Natural killer cell treated with Interleukin-12 subunit alpha and Interleukin-12 subunit beta and Interleukin-15 and Interleukin-18, amount 100 ng/mL, for 72 hours (primary cell): ENCODE results near the gene DDX55. TPM values are rescaled to one million over a fixed set of nuclear protein-coding genes. Genes with fewer than 3 reads are reported as not detected.
A peak's percentile ranks its signal among the peaks of the same experiment; 100 is the strongest.
"Not testable (repeated sequence)": the region's sequence is repeated elsewhere in the genome, so short reads cannot be mapped to it uniquely, and the experiment has no call there.

ENCODE experiments used
- ATAC-seq, 2 donors: fragments of 150-1000 bp; cut with Tn5 transposase in 1 of 2; sonication (Bioruptor Pico), chemical (Tn5 transposase) in 1 of 2; 2 replicates each; pipeline ENCODE4 v1.10.0; 2021
- DNase-seq: peaks from one replicate; pipeline ENCODE4 v3.0.0; 2022; ENCODE audit warnings: low spot score
- H3K27ac Mint-ChIP-seq, 2 donors: 1 replicate in 1 of 2; 2 replicates in 1 of 2; pipeline ENCODE4 v1.8.0; 2022; ENCODE audit warnings: mixed read lengths in 2 of 2, mild to moderate bottlenecking in 1 of 2, moderate library complexity in 1 of 2
- H3K27me3 Mint-ChIP-seq, 2 donors: 1 replicate in 1 of 2; 2 replicates in 1 of 2; pipeline ENCODE4 v1.8.0; 2022; ENCODE audit warnings: mixed read lengths in 2 of 2
- H3K36me3 Mint-ChIP-seq: one replicate; pipeline ENCODE4 v1.8.0; 2022; ENCODE audit warnings: mixed read lengths
- H3K4me1 Mint-ChIP-seq, 2 donors: 1 replicate in 1 of 2; 2 replicates in 1 of 2; pipeline ENCODE4 v1.8.0; 2022; ENCODE audit warnings: low read depth in 2 of 2, mixed read lengths in 2 of 2, mild to moderate bottlenecking in 1 of 2
- H3K4me3 Mint-ChIP-seq: one replicate; pipeline ENCODE4 v1.8.0; 2022; ENCODE audit warnings: mixed read lengths
- H3K9me3 Mint-ChIP-seq: 2 replicates; pipeline ENCODE4 v1.8.0; 2022; ENCODE audit warnings: mixed read lengths
- total RNA-seq, 2 donors: library from RNA; stranded (reverse); gene quantifications; one replicate each; pipeline ENCODE4 v1.2.3, GENCODE V29; 2022

The DDX55 gene
- total RNA-seq, 2 donors from 2014 or later, result 38.7 to 80.0 TPM

DNA sequence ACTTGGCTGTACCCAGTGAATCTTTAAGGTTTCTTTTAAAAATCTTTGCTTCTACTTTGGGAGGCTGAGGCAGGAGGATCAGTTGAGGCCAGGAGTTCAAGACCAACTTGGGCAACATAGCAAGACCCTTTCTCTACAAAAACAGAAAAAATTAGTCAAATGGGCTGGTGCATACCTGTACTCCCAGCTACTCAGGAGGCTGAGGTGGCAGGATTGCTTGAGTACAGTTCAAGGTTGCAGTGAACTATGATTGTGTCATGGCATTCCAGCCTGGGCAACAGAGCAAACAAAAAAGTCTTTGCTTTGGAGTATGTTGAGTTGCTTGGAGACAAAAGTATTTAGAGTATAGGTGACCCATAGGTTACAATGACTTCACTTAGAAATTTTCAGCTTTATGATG, 6.2 kb upstream of the DDX55 start:
- H3K9me3 Mint-ChIP-seq, result no peaks in the 10 kb centered on the region
- DNase-seq, result no peak
- peaks cover 13 to 20% of the 10 kb centered on the region in 2 donors for H3K4me1 Mint-ChIP-seq
- peaks cover 33% of the 10 kb centered on the region for H3K36me3 Mint-ChIP-seq
- H3K27me3 Mint-ChIP-seq, result no peaks in the 10 kb centered on the region
- ATAC-seq, result no peak
- no peak overlapping the region for H3K4me3 Mint-ChIP-seq
- H3K27ac Mint-ChIP-seq, result no peak overlapping the region

DNA sequence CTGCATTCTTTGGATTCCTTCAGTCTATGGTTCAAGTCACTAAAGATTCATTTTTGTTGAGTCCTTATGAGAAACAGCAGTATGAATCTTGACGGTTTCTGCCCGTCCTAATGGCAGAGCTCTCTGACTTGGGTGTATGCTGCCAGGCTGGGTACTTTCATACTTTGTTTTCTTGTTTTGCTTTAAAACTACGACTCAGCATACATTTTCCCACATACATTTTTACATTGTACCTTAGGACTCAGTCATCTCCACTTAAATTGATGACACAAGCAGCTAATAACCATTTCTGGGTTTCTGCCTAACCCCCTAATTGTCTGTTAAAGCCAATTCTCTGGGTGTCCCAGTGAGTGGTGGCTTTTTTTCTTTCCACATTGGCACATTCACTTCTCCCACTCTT, 4.8 kb upstream of the DDX55 start:
- DNase-seq, result no peak
- Mint-ChIP-seq H3K27me3 (no peaks in the 10 kb centered on the region), H3K9me3 (no peaks in the 10 kb centered on the region), H3K27ac (no peak overlapping the region), H3K36me3 (peaks cover 22% of the 10 kb centered on the region), H3K4me3 (no peak overlapping the region), H3K4me1 (peaks cover 14% of the 10 kb centered on the region in 2 donors)
- ATAC-seq, result no peak

DNA sequence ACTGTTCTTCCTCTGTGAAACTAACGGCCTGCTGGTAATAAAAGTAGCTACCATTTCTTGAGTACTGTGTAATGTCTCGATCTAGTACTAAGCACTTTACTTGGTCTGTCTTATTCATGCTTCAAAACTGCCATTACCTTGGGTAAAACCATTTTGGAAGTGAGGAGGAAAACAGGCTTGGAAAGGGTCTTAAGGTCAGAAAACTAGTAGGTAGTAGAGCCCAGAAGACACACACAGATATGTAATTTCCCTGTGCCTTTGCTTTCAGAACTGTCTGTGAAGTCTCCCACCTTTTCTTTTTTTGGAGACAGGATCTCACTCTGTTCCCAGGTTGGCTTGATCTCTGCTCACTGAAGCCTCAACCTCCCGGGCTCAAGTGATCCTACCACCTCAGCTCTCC, 3.4 kb upstream of the DDX55 start:
- H3K36me3 Mint-ChIP-seq, result peaks cover 28% of the 10 kb centered on the region
- H3K4me1 Mint-ChIP-seq, result peaks cover 19 to 21% of the 10 kb centered on the region in 2 donors
- no peaks in the 10 kb centered on the region for H3K27me3 Mint-ChIP-seq
- no peak for DNase-seq
- H3K4me3 Mint-ChIP-seq, result no peak overlapping the region
- H3K9me3 Mint-ChIP-seq, result no peaks in the 10 kb centered on the region
- no peak overlapping the region for H3K27ac Mint-ChIP-seq
- ATAC-seq, result no peak

DNA sequence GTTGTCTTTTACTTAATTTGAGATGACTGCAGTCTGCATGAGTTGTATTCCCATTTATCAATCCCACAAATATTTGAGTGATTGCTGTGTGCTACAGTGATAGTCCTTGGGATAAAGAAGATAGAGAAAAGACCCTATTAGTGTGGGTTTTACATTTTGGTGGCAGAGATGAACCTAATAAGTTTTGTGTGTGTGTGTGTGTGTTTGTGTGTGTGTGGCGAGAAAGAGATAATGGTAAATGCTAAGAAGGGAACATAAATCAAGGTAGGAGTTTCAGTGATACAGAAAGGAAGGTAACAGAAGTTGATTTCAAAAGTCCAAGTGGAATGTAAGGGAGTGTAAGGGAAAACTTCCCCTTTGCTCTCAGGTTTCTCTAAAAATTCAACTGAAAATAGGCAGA, 2.6 kb upstream of the DDX55 start:
- H3K4me3 Mint-ChIP-seq, result peak overlapping the region; percentile 61

DNA sequence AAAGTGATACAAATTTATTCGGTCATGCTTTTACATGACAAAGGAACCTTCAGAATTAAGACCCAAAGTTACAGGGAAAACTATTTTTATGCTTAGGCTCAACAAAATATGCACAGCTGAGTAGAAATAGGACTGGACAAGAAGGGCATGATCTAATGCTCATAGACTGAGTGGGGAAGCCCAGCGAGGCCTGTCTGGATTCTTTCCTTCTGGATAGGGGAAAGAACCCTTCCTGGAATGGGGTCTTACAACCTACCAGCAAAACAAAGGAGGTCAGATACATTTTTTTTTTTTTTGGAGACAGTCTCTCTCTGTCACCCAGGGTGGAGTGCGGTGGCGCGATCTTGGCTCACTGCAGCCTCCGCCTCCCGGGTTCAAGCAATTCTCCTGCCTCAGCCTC, 2.2 kb upstream of the DDX55 start:
- ATAC-seq (no peak), DNase-seq (no peak)
- no peaks in the 10 kb centered on the region for H3K27me3 Mint-ChIP-seq
- H3K4me1 Mint-ChIP-seq, result peaks cover 19 to 21% of the 10 kb centered on the region in 2 donors
- peaks cover 28% of the 10 kb centered on the region for H3K36me3 Mint-ChIP-seq
- peak overlapping the region; percentile 61 for H3K4me3 Mint-ChIP-seq
- no peaks in the 10 kb centered on the region for H3K9me3 Mint-ChIP-seq
- H3K27ac Mint-ChIP-seq, result peak overlapping the region in 1 of 2 donors; percentile 12

More for the DNA sequence above, 2.6 kb upstream of the DDX55 start:
- no peak for ATAC-seq
- no peaks in the 10 kb centered on the region for H3K9me3 Mint-ChIP-seq
- H3K27me3 Mint-ChIP-seq, result no peaks in the 10 kb centered on the region
- peak overlapping the region in 1 of 2 donors; percentile 12 for H3K27ac Mint-ChIP-seq
- peaks cover 19 to 21% of the 10 kb centered on the region in 2 donors for H3K4me1 Mint-ChIP-seq
- no peak for DNase-seq
- H3K36me3 Mint-ChIP-seq, result peaks cover 28% of the 10 kb centered on the region

DNA sequence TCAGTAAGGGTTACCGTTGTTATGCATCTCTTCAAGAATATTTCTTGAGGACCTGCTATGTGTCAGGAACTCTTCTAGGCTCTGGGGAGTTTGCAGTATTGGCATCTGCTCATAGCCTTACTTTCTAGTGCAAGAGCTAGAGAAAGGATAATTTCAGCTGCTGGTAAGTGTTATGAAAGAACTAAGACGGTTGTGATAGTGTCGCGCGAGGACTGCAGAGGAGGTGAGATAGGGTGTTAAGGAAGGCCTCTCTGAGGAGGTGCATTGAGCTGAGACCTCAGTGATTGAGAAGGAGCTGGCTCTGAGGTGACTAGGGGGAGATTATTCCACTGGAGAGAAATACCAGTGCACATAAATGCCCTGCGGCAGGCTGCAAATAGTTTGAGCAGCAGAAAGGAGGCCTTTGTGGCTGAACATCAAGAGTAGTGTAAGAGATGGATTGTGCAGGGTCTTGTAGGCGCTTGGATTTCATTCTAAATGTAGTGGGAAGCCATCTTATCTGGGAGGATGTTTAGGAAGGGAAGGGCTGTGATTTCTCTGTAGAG, 824 bp downstream of the DDX55 start:
- Mint-ChIP-seq H3K36me3 (peaks cover 24% of the 10 kb centered on the region), H3K4me1 (peaks cover 19 to 21% of the 10 kb centered on the region in 2 donors), H3K4me3 (peak overlapping the region; percentile 93), H3K27me3 (no peaks in the 10 kb centered on the region), H3K9me3 (no peaks in the 10 kb centered on the region), H3K27ac (peak overlapping the region; percentile 63 to 81)
- ATAC-seq (peak in 1 of 2 donors; percentile 43), DNase-seq (no peak)

DNA sequence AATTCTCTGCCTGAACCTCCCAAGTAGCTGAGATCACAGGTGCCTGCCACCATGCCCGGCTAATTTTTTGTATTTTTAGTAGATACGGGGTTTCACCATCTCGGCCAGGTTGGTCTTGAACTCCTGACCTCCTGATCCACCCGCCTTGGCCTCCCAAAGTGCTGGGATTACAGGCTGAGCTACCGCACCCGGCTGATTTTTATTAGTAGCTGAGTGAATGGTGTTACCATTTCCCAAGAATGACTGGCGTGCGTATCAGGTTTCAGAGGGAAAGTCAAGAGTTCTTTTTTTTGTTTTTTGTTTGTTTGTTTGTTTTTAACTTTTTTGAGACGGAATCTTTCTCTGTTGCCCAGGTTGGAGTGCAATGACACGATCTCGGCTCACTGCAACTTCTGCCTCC, 1.6 kb downstream of the DDX55 start:
- DNase-seq, H3K9me3 Mint-ChIP-seq, H3K4me3 Mint-ChIP-seq, H3K27me3 Mint-ChIP-seq, ATAC-seq, H3K27ac Mint-ChIP-seq: not testable (repeated sequence)
- H3K4me1 Mint-ChIP-seq, result peaks cover 20 to 23% of the 10 kb centered on the region in 2 donors
- peaks cover 32% of the 10 kb centered on the region for H3K36me3 Mint-ChIP-seq

DNA sequence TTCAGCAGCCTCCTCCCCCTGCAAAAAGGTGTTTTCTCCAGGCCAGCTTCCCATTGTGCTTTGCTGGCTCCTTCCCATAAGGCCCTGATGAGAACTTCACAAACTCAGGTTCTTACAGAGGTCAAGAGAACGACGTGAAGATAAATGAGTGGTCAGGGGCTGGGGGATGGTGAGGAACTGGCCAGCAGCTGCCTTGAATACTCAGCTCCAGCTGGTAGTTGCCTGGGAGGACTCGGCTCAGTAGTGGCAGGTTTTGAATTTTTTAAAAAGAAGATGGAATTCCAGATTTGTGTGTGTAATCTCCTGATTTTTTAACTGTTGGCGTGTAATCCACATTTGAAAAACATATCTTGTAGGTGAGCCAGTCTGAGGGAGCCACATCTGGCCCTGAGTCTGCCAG, 5.9 kb downstream of the DDX55 start:
- no peak for ATAC-seq
- no peak overlapping the region for H3K27ac Mint-ChIP-seq
- H3K27me3 Mint-ChIP-seq, result no peaks in the 10 kb centered on the region
- peaks cover 10% of the 10 kb centered on the region in 2 donors for H3K4me1 Mint-ChIP-seq
- peaks cover 36% of the 10 kb centered on the region for H3K36me3 Mint-ChIP-seq
- DNase-seq, result no peak
- no peaks in the 10 kb centered on the region for H3K9me3 Mint-ChIP-seq
- no peak overlapping the region for H3K4me3 Mint-ChIP-seq

DNA sequence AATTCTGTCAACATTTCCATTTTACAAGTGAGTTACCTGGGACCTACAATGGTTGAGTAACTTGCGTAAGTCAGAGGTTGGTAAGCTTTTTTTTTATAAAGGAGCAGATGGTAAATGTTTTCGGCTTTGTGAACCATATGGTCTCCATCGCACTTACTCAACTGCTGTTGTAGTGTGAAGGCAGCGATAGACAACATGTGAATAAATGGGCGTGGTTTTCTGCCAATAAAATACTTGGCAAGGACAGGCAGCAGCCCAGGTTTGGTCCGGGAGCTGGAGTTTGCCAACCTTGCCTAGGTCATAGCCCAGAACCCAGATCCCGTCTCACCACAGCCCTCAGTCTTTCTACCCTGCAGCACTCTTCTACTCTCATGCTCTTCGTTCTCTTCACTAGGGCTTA, 6.3 kb downstream of the DDX55 start:
- peaks cover 6% of the 10 kb centered on the region in 2 donors for H3K4me1 Mint-ChIP-seq
- H3K27me3 Mint-ChIP-seq, result no peaks in the 10 kb centered on the region
- H3K27ac Mint-ChIP-seq, result no peak overlapping the region
- ATAC-seq (no peak), DNase-seq (no peak)
- no peak overlapping the region for H3K4me3 Mint-ChIP-seq
- H3K9me3 Mint-ChIP-seq, result no peaks in the 10 kb centered on the region
- peaks cover 31% of the 10 kb centered on the region for H3K36me3 Mint-ChIP-seq

DNA sequence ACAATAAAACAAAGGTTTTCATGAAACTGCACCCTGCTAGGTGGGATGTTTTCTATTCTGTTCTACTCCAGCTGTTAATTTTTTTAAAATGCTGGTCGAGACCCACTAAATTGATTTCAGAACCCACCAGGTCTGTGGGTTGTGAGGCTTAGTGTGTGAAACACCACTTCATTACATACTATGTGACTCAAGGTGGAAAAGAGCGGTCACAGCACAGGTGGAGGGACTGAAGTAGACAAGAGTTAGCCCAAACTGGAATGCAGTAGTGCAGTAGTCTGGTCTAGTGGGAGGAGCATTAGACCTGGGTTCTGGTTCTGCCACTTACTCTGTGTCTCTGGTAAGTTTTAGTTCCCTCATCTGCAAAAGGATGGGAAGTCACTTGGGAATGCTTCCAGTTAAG, 12.2 kb downstream of the DDX55 start:
- Mint-ChIP-seq H3K27ac (no peak overlapping the region), H3K4me1 (peaks cover 3 to 6% of the 10 kb centered on the region in 2 donors), H3K4me3 (no peak overlapping the region), H3K9me3 (no peaks in the 10 kb centered on the region), H3K36me3 (peaks cover 26% of the 10 kb centered on the region), H3K27me3 (no peaks in the 10 kb centered on the region)
- ATAC-seq, result no peak
- DNase-seq, result no peak

DNA sequence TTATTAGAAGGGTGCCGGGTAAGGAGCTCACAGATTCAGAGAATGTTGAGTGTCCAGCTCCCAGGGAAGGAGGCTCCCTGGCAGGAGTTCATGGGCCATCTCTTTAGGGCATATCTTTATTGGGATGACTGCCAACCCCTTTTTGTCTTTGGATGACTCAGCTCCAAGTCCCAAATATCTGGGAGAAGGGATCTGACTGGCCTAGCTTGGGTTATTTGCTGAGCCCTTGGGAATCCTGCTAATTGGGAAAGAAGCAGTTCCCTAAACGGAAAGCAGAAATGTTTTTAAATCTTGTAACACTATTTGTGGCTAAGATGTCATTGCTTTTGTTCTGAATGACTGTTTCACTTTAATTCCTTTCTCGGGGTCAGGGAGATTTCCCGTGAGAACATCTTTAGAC, 12.6 kb downstream of the DDX55 start:
- no peaks in the 10 kb centered on the region for H3K9me3 Mint-ChIP-seq
- H3K36me3 Mint-ChIP-seq, result peaks cover 30% of the 10 kb centered on the region
- H3K27ac Mint-ChIP-seq, result no peak overlapping the region
- DNase-seq (no peak), ATAC-seq (no peak)
- no peak overlapping the region for H3K4me3 Mint-ChIP-seq
- H3K4me1 Mint-ChIP-seq, result peaks cover 5 to 6% of the 10 kb centered on the region in 2 donors
- H3K27me3 Mint-ChIP-seq, result no peaks in the 10 kb centered on the region

DNA sequence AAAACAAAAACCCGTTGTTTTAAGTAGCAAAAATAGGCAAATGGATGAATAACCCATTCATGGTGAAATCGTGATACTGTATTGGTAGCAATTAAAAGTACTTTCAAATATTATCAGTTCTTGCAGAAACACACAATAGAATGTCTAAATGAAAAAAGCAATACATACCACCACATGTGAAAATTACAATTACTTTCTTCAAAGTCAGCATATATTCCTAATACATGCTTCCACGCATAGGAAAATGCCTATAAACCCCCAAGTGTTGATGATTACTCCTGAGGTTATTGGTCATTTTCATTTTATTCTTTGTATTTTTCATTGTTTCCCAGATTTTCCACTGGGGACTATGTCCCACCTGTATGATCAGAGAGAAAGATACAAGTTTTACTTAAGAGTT, 15.2 kb downstream of the DDX55 start:
- Mint-ChIP-seq H3K4me3 (no peak overlapping the region), H3K27me3 (no peaks in the 10 kb centered on the region), H3K36me3 (peaks cover 31% of the 10 kb centered on the region)

DNA sequence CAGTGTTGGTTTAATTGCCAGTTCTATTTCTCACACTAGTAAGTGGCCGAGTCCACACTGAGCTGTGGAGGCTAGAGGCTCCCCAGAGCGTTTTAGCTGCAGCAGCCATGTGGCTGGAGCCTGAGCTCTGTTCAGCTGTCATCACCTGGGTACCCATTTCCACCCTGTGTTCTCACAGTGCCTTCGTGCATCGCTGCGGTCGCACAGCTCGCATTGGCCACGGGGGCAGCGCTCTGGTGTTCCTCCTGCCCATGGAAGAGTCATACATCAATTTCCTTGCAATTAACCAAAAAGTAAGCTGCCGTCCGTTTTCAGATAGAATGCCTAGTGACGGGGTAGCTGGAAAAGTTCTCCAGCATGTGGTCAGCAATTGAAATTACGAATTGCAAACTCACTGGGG, 15.7 kb downstream of the DDX55 start:
- no peaks in the 10 kb centered on the region for H3K9me3 Mint-ChIP-seq
- no peak overlapping the region for H3K4me3 Mint-ChIP-seq
- H3K27ac Mint-ChIP-seq, result no peak overlapping the region
- no peaks in the 10 kb centered on the region for H3K27me3 Mint-ChIP-seq
- H3K4me1 Mint-ChIP-seq, result peaks cover 6 to 7% of the 10 kb centered on the region in 2 donors
- no peak for ATAC-seq
- peaks cover 29% of the 10 kb centered on the region for H3K36me3 Mint-ChIP-seq
- no peak for DNase-seq

More for the DNA sequence above, 15.2 kb downstream of the DDX55 start:
- DNase-seq (no peak), ATAC-seq (no peak)
- Mint-ChIP-seq H3K9me3 (no peaks in the 10 kb centered on the region), H3K4me1 (peaks cover 5 to 6% of the 10 kb centered on the region in 2 donors), H3K27ac (no peak overlapping the region)

DNA sequence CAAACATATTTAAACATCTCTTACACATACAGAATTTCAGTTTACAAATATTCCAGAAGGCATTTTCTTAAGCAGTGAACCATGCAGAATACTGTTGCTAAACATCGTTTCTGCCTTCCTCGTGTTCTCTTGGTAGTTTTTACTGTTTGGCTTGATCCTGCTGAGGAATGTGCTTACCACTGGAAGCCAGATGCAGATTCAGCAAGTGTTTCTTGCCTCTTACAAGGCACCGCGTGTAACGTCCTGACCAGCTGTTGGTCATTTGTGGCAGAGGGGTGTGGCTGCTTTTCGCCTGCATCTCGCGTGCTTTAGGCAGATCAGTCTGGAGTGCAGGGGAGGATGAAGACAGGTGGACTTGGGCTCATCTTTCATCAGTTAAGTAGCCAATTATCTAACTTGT, 19.2 kb downstream of the DDX55 start:
- Mint-ChIP-seq H3K4me3 (no peak overlapping the region), H3K27ac (no peak overlapping the region), H3K36me3 (peaks cover 37% of the 10 kb centered on the region)

More for the DNA sequence above, 19.2 kb downstream of the DDX55 start:
- Mint-ChIP-seq H3K9me3 (no peaks in the 10 kb centered on the region), H3K27me3 (no peaks in the 10 kb centered on the region), H3K4me1 (peaks cover 6 to 8% of the 10 kb centered on the region in 2 donors)
- ATAC-seq (no peak), DNase-seq (no peak)
